NCI-H1048 (cell line): ENCODE results near the gene ACBD6.
A peak's percentile ranks its signal among the peaks of the same experiment; 100 is the strongest.

Source experiments
- DNase-seq: peaks from one replicate; lab custom pipeline; 2025; lab: John Stamatoyannopoulos, UW

Gene ACBD6

DNA sequence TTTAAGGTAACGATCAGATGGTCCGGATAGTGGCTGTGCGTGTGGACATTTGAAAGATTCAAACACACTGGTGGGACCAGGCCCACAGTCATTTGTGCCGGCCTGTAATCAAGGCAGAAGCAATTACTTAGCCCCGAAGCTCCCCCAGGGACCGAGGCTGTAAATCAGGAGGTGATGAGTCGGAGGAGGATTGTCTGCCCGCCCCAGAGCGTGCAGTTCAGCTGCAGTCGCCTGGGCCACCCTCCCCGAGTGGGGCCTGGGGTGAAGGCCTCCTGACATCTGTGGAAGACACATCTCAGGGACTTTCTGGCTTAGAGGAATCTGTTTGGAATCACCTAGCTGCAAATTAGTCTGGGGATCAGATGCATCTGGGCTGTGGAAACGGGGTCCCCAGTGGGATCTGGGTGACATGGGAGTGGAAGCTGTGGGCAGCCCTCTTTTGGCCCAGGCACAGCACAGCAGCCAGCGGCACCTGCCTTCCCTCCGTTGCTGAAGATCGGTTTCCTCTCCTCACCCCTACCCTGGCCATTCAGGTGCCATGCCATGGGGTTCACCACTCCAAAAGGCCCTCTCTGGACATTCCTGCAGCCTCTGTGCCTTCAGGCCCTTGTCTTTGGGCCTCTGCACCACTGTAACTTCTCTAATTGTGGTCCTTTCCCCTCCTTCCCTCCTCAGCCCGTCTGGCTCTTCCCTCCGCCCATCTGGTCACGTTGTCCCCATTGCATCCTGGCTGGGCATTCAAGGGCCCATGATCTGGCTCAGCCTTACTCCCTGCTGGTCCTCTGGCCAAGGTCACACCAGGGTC, 246.6 kb downstream of the ACBD6 start:
- DNase-seq: no peak

DNA sequence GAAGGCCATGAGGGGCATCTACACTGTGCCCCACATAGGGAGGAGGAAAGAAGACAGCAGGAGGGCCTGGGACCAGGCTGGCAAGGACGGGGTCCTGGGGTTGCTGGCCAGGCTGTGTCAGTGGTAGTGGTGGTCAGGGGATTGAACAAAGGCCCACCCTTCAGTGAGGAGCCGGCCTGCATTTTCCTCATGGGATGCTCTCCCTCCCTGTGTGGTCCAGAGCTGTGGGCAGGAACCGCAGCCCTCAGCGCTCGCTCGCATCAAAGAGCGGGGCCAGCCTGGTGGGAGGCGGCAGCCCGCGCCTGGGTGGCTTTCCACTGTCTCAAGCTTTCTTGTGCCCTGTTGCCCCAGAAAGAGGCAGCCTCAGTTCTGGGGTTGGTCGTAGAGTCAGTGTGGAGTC, 247.5 kb downstream of the ACBD6 start:
- DNase-seq: no peak

DNA sequence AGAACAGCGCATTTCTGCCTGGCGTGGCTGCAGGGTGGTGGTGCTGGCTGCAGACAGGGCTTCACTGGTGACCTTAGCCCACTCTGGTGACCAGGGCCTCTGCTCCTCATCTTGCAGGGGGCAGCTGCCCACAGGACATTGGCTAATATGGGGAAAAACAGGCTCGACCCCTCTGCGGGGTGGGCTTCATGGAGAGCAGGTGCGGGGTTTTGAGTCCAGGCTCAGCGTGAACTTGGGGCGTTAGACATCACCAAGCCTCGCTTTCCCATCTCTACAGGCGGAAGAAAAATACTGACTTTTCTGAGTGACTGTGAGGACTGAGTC, 247.9 kb downstream of the ACBD6 start:
- DNase-seq: no peak

DNA sequence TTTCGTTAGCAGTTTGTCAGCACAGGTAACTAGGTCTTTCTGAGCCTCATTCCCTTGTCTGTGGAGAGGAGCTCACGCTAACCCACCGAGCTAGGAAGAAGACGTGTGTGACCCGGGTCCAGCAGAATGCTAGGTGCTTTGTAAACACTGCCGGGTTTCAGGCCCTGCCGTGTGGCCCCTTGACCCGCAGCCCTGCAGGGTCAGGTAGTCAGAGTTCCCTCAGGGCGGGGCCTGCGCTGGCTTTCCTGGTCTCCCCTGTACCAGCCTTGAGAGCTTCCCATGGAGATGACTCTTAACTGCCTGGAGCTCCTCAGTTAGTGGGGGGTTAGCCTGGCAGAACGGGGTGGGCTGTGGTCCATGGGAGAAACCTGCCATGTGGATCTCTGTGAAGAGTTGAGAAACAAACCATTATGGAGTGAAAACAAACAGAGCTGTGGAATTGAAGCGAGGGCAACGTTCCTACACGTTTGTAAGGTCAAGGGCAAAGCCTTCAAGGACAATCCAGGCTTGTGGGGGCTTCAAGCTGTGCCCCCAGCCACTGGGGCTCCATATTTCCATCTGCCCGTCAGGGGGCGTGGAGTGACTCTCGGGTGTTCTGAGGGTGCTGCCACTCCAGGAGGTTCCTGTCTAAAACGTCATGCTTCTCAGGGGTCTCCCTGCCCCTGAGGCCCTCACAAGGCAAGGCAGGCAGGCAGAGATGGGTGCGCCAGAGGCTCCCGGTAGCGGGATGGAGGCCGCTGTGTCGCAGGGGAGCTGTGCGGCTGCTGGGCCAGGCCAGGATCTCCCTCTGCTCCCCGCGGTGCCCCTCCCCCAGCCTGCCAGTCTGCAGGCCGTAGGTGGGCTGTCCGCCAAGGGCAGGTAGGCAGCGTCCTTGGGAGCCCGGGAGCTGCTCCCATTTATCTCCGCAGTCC, 248.5 kb downstream of the ACBD6 start:
- no peak for DNase-seq

DNA sequence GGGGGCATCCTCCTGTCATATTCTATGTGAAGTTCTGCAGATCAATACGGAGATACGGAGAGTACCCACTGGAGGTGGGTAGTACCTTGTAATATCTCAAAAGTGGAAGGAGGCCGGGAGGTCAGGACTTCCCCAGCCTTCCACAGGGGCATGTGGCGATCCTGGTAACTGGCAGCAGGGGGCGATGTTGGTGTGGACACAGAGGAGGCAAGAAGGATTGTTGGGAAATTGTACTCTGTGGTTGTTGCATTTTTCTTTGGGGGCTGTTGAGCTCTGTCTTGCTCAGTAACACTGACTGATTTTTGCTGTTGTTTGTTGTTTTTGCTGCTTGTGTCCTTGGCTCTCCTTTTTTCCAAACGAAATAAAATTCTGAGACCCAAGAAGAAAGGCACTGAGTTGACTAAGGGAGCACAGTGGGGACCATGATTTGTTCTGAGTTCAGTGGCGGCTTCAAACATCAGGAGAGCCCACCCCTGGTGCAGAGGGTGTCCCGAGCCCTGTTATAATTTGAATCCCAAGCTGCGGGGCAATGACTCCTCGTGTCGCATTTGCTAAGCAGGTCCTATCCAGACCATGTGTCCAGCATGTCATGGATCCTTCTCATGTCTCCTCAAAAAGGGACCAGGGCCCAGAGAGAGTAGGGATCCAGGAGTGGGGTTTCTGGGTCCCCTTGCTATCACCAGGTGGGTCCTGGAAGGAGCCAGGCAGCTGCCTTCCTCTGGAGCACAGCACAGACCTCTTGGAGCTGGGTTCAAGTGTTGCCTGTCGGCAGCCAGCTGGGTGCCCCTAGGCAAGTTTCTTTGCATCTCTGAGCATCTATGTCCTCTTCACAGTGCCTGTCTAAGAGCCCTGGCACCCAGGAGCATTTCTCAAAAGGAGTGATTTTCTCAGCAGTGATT, 249.5 kb downstream of the ACBD6 start:
- peak; percentile 76 for DNase-seq

DNA sequence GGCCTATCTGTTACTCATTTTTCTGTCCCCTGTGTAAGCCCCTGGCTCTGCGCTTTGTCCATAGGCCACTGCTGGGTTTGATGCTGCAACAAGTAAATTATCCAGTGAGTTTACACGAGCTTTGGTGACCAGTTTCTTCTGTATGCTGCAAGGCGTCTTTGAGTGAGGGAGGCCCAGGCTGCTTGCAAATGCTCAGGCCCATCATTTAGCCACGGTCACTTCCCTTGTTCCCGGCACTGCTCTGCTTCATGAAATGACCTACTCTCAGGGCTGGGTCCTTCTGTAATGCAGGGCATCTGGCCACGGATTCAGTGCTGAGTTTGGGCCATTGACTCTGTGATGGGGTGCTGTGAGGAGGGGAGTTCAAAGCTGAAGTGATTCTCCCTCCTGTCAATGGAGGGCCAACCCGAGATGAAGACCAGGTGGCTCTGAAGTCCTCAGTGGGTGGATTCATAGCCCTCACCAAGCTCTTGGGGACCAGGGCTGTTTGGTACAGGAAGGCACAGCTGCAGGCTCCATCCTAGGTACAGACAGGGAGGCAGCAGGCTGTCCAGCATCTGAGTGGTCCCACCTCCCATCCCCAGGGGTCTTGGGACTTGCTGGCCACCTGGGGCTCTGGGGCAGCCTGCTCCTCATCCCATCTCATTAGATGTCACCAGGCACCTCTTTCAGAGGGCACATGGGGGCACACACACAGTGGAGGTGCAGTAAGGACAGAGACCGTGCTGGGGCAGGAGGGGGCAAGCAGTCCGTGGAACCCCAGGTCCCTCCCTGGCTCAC, 250.7 kb downstream of the ACBD6 start:
- no peak for DNase-seq

DNA sequence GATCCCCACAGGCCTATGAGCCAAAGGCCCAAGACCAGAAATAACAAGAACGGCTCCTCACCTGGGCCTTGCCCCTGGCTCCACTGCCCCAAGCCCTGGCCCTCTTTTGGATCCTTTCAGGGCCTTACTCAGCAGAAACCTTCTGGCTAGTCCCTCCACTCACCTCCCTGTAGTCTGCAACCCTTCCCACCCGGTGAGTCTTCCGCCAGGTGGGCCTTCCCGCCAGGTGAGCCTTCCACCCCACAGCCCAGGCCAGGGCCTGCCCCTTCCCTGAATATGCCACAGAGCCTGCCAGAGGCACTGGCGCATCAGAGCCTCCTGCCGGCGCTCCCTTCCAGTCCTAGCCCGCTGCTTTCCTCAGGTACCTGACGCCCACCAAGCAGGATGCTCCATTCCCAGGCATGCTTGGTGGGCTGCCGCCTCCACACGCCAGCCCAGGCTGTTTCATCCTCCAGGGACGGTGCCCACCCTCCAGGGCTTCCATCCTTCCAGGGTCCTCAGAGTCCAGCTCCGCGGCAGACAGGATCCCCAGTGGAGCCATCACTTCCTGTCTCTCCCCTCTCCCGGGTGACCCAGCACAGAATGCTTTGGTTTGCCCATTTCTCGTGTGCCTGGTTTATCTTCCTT, 251.4 kb downstream of the ACBD6 start:
- no peak for DNase-seq

DNA sequence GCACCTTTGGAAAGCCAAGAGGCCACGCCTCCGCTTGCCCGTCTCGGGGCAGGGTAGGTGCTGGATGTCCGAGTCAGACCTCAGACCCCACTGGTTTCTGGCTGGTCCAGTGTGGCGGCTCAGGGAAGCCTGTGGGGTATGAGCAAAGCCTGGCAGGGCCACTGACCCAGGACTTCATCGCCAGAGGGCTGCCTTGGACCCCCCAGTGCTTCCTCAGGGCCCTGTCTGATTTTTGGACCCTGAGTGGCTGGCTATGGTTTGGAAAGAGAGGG, 251.9 kb downstream of the ACBD6 start:
- DNase-seq: no peak

DNA sequence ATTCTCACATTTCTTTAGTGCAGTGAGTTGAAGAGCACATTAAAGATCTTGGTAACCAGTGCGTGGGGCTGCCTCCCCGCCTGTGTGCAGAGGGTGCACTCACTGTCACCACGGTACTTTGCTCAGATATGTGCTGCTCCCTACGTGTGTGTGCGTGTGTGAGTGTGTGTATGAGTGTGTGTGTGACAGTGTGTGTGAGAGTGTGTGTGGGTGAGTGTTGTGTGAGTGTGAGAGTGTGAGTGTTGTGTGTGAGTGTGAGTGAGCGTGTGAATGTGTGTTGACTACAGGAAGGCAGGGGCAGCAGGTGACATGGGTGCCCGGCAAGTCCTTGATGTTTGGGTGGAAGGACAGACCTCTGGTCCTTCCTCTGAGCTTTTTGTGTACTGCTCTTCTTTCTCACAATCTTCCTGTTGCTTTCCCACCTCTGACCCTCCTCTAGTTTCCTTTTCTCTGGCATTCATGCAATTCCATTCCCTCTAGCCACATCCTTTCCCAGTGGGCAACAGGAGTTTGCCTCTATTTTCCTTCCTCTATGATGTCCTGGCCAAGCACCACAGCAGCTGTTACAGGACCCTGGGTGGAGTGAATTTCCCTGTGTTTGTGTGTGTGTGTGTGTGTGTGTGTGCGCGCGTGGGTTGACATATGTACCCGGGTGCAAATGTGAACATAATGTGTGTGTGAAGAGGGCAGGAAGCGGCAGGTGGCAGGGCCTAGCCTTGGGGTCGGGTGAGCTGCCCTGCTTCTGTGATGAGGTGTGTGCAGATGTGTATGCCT, 252.5 kb downstream of the ACBD6 start:
- DNase-seq: no peak

DNA sequence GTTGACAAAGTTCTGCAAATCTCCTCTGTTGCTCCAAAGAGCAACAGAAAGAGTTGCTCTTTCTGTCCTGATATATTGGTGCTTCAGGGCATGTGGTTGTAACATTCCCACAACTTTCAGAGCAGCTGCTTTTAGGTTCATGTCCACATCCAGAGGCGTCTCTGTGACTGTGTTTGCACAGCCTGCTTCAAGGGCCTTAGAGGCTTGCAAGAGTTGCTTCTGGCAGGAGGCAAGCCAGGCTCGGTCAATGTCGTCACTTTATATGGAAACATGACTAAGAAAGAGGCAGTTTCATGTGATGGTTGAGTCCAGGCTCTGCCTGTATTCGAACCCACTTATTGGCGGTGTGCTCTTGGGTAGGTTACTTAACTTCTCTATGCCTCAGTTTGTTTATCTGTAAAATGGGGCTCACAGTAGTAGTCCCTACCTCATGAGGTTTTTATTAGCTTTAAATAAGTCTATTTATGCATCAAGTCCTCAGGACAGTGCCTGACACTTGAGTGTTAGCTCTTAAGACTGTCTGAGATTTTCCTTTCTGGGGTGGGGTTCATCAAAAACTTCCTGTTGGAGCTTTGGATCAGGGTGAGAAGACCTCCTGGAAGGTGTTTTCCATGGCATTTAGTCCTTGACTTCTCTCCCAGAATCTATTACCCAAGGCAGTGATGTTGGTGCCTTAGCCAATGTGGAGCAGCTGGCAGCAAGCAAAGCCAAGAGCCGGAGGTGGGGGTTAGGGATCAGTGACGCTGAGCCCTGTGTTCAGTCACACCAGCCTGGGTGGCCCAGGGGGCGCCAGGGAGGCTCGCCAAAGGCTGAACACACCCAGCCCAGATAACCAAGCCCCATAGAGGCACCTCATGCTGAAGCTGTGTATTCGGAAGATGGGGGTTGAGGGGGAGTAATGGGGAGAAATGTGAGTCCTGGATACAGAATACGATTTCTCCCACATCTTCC, 253.4 kb downstream of the ACBD6 start:
- DNase-seq: no peak

DNA sequence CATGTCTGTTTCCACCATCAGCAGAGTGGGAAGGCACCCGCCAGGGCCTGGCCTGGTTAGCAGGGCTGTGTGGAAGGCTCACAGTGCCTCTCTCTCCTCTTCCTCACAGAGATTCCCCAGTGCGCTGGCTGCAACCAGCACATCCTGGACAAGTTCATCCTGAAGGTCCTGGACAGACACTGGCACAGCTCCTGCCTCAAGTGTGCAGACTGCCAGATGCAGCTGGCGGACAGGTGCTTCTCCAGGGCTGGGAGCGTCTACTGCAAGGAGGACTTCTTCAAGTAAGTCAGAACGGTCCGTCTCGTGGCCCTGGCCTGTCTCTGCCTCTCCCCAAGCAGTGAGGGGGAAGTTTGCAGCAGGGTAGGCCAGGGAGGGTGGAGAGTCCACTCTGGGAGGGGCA, 254.2 kb downstream of the ACBD6 start:
- no peak for DNase-seq

DNA sequence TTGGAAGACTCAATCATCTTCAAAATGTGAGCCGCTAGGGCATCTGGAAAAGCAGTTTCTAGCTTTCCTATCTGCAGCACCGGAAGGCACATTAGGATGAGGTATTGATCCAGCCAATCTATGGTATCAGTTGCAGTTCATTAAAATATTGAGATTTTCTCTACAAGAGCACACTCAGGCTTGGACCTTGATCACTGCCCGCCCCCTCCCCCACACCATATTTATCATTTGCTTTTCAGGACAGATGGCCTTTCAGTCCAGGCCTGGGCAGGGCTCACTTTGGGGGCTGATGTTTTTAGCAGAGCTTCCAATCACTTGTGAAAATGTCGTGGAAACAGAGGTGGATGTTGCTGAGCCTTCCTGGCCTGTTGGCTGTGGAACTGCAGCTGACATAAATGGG, 254.8 kb downstream of the ACBD6 start:
- no peak for DNase-seq

DNA sequence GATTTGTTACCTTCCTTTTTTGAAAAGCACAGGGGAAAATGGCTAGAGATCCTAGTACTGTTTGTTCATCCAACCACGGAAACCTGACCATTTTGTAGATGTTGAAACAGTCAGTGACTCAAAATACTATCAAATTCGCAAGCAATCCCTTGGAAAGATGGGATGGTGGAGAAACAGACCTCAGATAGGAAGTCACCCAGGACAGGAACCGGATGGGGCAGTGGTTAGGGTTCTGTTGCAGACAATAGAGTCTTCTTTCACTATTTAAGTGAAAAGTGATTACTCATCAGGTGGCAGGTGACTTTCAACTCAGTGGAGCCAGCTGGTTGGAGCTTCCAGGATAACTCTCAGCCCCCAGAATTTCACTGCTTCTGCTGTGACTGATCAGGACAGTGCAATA, 255.3 kb downstream of the ACBD6 start:
- no peak for DNase-seq

DNA sequence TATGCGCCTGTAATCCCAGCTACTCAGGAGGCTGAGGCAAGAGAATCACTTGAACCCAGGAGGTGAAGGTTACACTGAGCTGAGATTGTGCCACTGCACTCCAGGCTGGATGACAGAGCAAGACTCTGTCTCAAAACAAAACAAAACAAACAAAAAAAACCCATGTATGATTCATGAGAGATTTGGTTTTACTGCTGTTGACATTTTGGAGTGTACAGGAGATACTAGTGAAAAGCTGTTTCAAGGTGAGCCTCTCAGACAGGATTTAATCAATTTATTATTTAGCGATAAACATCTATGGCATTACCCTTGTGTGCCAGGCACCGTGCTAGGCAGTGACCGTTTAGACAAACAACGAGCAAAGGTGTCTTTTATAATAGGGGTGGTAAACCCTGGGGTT, 255.8 kb downstream of the ACBD6 start:
- DNase-seq: no peak

DNA sequence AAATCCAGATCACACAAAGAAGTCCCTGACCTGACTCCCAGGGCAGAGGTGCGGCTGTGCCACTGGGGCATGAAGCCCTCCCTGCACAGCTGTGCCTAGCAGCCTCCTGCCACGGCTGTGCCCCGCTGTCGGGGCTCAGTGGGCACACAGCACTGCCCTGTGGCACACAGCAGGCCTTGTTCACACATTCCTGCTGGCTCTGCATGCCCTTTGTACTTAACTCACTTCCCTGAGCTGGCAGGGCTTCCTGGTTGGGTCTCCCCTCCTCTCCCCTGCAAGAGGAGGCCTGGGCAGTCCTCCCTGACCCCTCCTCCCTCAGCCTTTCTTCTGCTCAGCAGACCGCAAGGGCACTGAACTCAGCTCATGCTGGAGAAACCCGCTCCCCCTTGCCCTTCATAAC, 257.5 kb downstream of the ACBD6 start:
- no peak for DNase-seq

DNA sequence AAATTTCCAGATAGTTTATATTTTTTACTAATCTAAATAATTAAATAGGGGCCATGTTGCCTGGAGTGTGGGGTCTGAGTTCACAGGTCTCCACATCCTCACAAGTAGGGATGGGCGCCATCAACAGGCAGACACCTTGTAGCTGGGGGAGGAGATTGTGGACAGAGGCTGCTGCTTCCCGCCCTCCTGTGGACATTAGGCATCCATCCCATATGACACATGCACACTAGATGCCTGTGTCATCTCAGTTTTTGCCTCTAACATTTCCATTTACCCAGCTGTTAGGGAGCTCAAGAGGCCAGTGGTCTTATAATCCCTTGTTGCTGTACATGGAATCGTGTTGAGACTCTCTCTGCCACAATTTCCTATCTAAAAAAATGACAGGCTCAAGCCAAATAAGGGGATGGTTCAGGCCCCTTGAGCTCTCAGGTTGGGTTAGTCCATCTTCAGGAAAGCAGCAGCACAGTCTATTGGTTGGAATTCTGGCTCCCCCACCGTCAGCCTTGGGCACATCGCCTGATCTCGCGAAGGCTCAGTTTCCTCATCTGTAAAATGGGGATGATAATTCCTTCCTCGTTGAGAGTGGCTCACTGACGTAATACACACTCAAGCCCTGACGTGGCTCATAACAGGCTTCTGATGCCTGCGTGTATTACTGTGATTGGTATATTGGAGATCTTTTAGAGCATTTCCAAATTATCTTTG, 258.7 kb downstream of the ACBD6 start:
- no peak for DNase-seq

DNA sequence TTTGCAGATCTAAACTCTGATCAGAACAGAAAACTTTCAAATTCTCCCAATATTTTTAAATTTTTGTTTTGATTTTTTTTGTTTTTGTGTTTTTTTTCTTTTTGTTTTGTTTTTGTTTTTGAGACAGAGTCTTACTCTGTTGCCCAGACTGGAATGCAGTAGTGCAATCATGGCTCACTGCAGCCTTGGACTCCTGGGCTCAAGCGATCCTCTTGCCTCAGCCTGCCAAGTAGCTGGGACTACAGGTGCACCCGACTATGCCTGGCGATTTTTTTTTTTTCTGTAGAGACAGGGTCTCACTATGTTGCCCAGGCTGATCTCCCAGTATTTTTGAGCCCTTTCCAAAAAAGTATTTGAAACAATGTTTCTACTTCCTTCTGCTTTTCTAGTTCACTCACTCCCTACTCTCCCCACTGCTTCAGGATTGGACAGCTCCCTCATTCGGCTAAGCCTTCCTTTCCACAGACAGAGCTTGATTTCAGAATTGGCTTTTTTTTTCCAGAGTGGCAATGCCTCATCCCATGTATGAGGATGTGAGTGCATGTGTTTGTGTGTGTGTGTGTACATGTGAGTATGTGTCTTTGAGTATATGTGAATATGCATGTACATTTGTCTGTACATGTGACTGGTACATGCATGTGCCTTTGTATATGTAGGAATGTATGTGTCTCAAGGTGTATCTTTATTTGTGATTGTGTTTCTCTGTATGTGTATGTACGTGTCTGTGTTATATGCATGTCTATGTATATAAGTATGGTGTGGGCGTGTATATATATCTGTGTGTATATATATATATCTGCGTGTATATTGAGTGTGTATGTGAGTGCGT, 260.4 kb downstream of the ACBD6 start:
- DNase-seq: no peak
